ENCODE results near the gene CHPT1. TPM values are rescaled to one million over a fixed set of nuclear protein-coding genes. Genes with fewer than 3 reads are reported as not detected.

Gene CHPT1
- total and polyA plus RNA-seq, 2 of the 13 experiments (the other 11 are each of a cell fraction or from before 2014, with no cell fraction given) = 117 to 178 TPM

DNA sequence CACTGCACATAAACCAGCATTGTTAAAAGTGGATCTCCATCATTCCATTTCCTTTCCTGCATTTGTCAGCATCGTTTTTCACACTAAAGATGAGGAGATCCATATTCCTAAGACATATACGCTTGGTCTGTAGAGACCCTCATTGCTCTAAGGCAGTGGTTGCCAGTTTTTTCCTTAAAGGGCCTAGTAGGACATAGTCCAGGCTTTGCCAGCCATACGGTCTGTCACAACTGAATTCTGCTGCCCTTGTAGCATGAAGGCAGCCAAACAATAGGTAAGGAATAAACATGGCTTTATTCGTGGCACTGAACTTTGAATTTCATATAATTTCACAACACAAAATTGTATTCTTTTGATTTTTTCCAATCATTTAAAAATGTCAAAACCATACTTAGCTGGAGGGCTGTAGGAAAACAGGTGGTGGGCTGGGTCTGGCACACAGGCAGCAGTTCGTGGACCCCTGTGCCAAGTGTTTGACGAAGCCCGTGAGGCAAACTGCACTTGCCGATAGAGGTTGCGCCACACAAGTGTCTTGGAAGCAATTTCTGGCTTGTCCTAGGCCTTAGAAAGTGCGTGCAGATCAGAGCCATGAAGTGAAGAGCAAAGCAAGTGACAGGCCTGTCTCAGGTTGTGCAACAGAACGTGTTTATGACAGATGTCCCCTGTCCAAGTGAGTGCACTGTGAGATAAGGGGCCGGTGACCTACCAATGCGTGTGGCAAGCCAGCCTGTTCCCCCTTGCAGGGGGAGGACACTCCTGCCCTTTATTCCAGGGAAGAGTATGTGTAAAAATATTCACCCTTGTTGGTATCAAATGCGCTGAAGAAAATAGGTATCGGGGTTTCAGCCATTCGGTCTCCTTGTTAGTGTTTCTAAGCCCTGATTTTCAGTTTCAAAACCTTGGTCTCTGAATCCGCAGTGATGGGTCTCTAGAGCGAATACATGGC lies 916 bp upstream of the CHPT1 start (continued):
- peak; percentile 13; the same call in 1 of the 2 replicates for TF ChIP-seq ZNF235 (CRISPR knock-in tag; IDR thresholded peaks at IDR 0.05; ENCODE audit: borderline replicate concordance)
- TF ChIP-seq, protein P1, sequence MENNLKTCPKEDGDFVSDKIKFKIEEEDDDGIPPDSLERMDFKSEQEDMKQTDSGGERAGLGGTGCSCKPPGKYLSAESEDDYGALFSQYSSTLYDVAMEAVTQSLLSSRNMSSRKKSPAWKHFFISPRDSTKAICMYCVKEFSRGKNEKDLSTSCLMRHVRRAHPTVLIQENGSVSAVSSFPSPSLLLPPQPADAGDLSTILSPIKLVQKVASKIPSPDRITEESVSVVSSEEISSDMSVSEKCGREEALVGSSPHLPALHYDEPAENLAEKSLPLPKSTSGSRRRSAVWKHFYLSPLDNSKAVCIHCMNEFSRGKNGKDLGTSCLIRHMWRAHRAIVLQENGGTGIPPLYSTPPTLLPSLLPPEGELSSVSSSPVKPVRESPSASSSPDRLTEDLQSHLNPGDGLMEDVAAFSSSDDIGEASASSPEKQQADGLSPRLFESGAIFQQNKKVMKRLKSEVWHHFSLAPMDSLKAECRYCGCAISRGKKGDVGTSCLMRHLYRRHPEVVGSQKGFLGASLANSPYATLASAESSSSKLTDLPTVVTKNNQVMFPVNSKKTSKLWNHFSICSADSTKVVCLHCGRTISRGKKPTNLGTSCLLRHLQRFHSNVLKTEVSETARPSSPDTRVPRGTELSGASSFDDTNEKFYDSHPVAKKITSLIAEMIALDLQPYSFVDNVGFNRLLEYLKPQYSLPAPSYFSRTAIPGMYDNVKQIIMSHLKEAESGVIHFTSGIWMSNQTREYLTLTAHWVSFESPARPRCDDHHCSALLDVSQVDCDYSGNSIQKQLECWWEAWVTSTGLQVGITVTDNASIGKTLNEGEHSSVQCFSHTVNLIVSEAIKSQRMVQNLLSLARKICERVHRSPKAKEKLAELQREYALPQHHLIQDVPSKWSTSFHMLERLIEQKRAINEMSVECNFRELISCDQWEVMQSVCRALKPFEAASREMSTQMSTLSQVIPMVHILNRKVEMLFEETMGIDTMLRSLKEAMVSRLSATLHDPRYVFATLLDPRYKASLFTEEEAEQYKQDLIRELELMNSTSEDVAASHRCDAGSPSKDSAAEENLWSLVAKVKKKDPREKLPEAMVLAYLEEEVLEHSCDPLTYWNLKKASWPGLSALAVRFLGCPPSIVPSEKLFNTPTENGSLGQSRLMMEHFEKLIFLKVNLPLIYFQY (CRISPR knock-in tag; IDR thresholded peaks at IDR 0.05; ENCODE audit: borderline replicate concordance) = no peak
- TF ChIP-seq ZNF629 (CRISPR knock-in tag; conservative IDR thresholded peaks at IDR 0.05) = peak; percentile 25; the same call in 1 of the 2 replicates
- TF ChIP-seq SMC3 (IDR thresholded peaks at IDR 0.05; ENCODE audit: low read length) = peak; percentile 1; the same call in 1 of the 2 replicates
- TF ChIP-seq, protein P2, sequence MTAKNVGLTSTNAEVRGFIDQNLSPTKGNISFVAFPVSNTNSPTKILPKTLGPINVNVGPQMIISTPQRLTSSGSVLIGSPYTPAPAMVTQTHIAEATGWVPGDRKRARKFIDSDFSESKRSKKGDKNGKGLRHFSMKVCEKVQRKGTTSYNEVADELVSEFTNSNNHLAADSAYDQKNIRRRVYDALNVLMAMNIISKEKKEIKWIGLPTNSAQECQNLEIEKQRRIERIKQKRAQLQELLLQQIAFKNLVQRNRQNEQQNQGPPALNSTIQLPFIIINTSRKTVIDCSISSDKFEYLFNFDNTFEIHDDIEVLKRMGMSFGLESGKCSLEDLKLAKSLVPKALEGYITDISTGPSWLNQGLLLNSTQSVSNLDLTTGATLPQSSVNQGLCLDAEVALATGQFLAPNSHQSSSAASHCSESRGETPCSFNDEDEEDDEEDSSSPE (CRISPR knock-in tag; IDR thresholded peaks at IDR 0.05) = 0 out of 2 replicates have a peak, but pooled peaks have one; percentile 4
- 0 out of 2 replicates have a peak, but pooled peaks have one; percentile 5 for TF ChIP-seq RAD21 (CRISPR knock-in tag; IDR thresholded peaks at IDR 0.05)
- no peak for TF ChIP-seq TSC22D2 (CRISPR knock-in tag; IDR thresholded peaks at IDR 0.05; ENCODE audit: borderline replicate concordance)
- TF ChIP-seq, protein P3, sequence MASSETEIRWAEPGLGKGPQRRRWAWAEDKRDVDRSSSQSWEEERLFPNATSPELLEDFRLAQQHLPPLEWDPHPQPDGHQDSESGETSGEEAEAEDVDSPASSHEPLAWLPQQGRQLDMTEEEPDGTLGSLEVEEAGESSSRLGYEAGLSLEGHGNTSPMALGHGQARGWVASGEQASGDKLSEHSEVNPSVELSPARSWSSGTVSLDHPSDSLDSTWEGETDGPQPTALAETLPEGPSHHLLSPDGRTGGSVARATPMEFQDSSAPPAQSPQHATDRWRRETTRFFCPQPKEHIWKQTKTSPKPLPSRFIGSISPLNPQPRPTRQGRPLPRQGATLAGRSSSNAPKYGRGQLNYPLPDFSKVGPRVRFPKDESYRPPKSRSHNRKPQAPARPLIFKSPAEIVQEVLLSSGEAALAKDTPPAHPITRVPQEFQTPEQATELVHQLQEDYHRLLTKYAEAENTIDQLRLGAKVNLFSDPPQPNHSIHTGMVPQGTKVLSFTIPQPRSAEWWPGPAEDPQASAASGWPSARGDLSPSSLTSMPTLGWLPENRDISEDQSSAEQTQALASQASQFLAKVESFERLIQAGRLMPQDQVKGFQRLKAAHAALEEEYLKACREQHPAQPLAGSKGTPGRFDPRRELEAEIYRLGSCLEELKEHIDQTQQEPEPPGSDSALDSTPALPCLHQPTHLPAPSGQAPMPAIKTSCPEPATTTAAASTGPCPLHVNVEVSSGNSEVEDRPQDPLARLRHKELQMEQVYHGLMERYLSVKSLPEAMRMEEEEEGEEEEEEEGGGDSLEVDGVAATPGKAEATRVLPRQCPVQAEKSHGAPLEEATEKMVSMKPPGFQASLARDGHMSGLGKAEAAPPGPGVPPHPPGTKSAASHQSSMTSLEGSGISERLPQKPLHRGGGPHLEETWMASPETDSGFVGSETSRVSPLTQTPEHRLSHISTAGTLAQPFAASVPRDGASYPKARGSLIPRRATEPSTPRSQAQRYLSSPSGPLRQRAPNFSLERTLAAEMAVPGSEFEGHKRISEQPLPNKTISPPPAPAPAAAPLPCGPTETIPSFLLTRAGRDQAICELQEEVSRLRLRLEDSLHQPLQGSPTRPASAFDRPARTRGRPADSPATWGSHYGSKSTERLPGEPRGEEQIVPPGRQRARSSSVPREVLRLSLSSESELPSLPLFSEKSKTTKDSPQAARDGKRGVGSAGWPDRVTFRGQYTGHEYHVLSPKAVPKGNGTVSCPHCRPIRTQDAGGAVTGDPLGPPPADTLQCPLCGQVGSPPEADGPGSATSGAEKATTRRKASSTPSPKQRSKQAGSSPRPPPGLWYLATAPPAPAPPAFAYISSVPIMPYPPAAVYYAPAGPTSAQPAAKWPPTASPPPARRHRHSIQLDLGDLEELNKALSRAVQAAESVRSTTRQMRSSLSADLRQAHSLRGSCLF (CRISPR knock-in tag; IDR thresholded peaks at IDR 0.05; ENCODE audit: borderline replicate concordance) = no peak
- TF ChIP-seq ZNF564 (CRISPR knock-in tag; IDR thresholded peaks at IDR 0.05) = peak; percentile 90
- TF ChIP-seq, protein P4, sequence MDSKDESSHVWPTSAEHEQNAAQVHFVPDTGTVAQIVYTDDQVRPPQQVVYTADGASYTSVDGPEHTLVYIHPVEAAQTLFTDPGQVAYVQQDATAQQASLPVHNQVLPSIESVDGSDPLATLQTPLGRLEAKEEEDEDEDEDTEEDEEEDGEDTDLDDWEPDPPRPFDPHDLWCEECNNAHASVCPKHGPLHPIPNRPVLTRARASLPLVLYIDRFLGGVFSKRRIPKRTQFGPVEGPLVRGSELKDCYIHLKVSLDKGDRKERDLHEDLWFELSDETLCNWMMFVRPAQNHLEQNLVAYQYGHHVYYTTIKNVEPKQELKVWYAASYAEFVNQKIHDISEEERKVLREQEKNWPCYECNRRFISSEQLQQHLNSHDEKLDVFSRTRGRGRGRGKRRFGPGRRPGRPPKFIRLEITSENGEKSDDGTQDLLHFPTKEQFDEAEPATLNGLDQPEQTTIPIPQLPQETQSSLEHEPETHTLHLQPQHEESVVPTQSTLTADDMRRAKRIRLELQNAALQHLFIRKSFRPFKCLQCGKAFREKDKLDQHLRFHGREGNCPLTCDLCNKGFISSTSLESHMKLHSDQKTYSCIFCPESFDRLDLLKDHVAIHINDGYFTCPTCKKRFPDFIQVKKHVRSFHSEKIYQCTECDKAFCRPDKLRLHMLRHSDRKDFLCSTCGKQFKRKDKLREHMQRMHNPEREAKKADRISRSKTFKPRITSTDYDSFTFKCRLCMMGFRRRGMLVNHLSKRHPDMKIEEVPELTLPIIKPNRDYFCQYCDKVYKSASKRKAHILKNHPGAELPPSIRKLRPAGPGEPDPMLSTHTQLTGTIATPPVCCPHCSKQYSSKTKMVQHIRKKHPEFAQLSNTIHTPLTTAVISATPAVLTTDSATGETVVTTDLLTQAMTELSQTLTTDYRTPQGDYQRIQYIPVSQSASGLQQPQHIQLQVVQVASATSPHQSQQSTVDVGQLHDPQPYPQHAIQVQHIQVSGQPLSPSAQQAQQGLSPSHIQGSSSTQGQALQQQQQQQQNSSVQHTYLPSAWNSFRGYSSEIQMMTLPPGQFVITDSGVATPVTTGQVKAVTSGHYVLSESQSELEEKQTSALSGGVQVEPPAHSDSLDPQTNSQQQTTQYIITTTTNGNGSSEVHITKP (CRISPR knock-in tag; IDR thresholded peaks at IDR 0.05; ENCODE audit: low read depth) = 0 out of 2 replicates have a peak, but pooled peaks have one; percentile 25
- TF ChIP-seq ZBTB20 (CRISPR knock-in tag; IDR thresholded peaks at IDR 0.05; ENCODE audit: borderline replicate concordance, low read depth) = 0 out of 2 replicates have a peak, but pooled peaks have one; percentile 0
- peak; percentile 48; the same call in 1 of the 2 replicates for TF ChIP-seq YEATS2 (CRISPR knock-in tag; IDR thresholded peaks at IDR 0.05; ENCODE audit: borderline replicate concordance)
- peak; percentile 91; the same call in 1 of the 2 replicates for TF ChIP-seq MXD4 (CRISPR knock-in tag; IDR thresholded peaks at IDR 0.05)
